Measurements from ENCODE around the gene ETV6.
A peak's percentile ranks its signal among the peaks of the same experiment; 100 is the strongest.

The ETV6 gene

GRCh38 chr12:11722071-11722470 lies 72.6 kb downstream of the ETV6 start:
- Histone ChIP-seq H3K27ac (no peak overlapping the region), H3K27me3 (replicated peaks) (no peaks in the 10 kb centered on the region), H3K36me3 (replicated peaks) (no peaks in the 10 kb centered on the region), H3K4me3 (ENCODE audit: low read depth, low read length) (no peak overlapping the region)
- in situ Hi-C loops (cut with HindIII; ENCODE audit: low pct_ligation_motif_present, low sequenced_read_pairs) = no loop called here
- TF ChIP-seq CTCF (IDR thresholded peaks at IDR 0.05; ENCODE audit: low read depth, low read length, missing control alignments) = no peak
- no peak for DNase-seq

GRCh38 chr12:11722578-11723138 lies 73.2 kb downstream of the ETV6 start:
- no peak for TF ChIP-seq CTCF (IDR thresholded peaks at IDR 0.05; ENCODE audit: low read depth, low read length, missing control alignments)
- DNase-seq = no peak
- in situ Hi-C loops (cut with HindIII; ENCODE audit: low pct_ligation_motif_present, low sequenced_read_pairs) = no loop called here
- H3K27me3 ChIP-seq (replicated peaks) = no peaks in the 10 kb centered on the region
- H3K27ac ChIP-seq = no peak overlapping the region
- H3K36me3 ChIP-seq (replicated peaks) = no peaks in the 10 kb centered on the region
- H3K4me3 ChIP-seq (ENCODE audit: low read depth, low read length) = no peak overlapping the region

- no peak for TF ChIP-seq CTCF (IDR thresholded peaks at IDR 0.05; ENCODE audit: low read depth, low read length, missing control alignments)
- H3K36me3 ChIP-seq (replicated peaks) = no peaks in the 10 kb centered on the region
- H3K4me3 ChIP-seq (ENCODE audit: low read depth, low read length) = no peak overlapping the region
- no peak for DNase-seq
- in situ Hi-C loops (cut with HindIII; ENCODE audit: low pct_ligation_motif_present, low sequenced_read_pairs) = no loop called here
- H3K27me3 ChIP-seq (replicated peaks) = no peaks in the 10 kb centered on the region
- H3K27ac ChIP-seq = no peak overlapping the region
Observed at GRCh38 chr12:11723993-11724392, 74.5 kb downstream of the ETV6 start.

GRCh38 chr12:11724888-11725311 lies 75.4 kb downstream of the ETV6 start:
- DNase-seq = no peak
- in situ Hi-C loops (cut with HindIII; ENCODE audit: low pct_ligation_motif_present, low sequenced_read_pairs) = no loop called here
- Histone ChIP-seq H3K27ac (no peak overlapping the region), H3K4me3 (ENCODE audit: low read depth, low read length) (no peak overlapping the region), H3K36me3 (replicated peaks) (no peaks in the 10 kb centered on the region), H3K27me3 (replicated peaks) (no peaks in the 10 kb centered on the region)
- TF ChIP-seq CTCF (IDR thresholded peaks at IDR 0.05; ENCODE audit: low read depth, low read length, missing control alignments) = no peak

GRCh38 chr12:11725686-11726085 lies 76.2 kb downstream of the ETV6 start:
- in situ Hi-C loops (cut with HindIII; ENCODE audit: low pct_ligation_motif_present, low sequenced_read_pairs) = no loop called here
- Histone ChIP-seq H3K4me3 (ENCODE audit: low read depth, low read length) (no peak overlapping the region), H3K27ac (peak overlapping the region; percentile 13)

More at GRCh38 chr12:11725686-11726085, 76.2 kb downstream of the ETV6 start:
- H3K27me3 ChIP-seq (replicated peaks) = no peaks in the 10 kb centered on the region
- DNase-seq = no peak
- TF ChIP-seq CTCF (IDR thresholded peaks at IDR 0.05; ENCODE audit: low read depth, low read length, missing control alignments) = no peak
- no peaks in the 10 kb centered on the region for H3K36me3 ChIP-seq (replicated peaks)

All from brain microvascular endothelial cell (primary cell).